Kidney epithelial cell (primary cell): ENCODE measurements around the gene FBXW7. TPM values are rescaled to one million over a fixed set of nuclear protein-coding genes. Genes with fewer than 3 reads are reported as not detected.

Experiments
- DNase-seq: peaks from one replicate; pipeline ENCODE4 v3.0.0-alpha.2; 2010; ENCODE audit warnings: low read depth
- H3K27me3 ChIP-seq: 2 replicates; pipeline ENCODE4 v1.6.0; 2011; ENCODE audit warnings: low read length; ENCODE audit not compliant: control insufficient read depth, insufficient read depth
- H3K36me3 ChIP-seq: 2 replicates; pipeline ENCODE4 v1.5.1; 2011; ENCODE audit warnings: low read length; ENCODE audit not compliant: control insufficient read depth, insufficient read depth
- H3K4me3 ChIP-seq: 2 replicates; pipeline ENCODE4 v1.5.1; 2011; ENCODE audit warnings: low read depth, mild to moderate bottlenecking, control low read depth, low read length
- CTCF ChIP-seq: IDR thresholded peaks from 2 replicates; pipeline ENCODE4 v1.5.1; 2011; ENCODE audit warnings: mild to moderate bottlenecking, moderate library complexity, low read length, control low read depth, inconsistent platforms; ENCODE audit not compliant: insufficient read depth, poor library complexity, severe bottlenecking
- total RNA-seq: library from RNA; depleted of rRNA; stranded (reverse); fragments of >200 nt; gene quantifications from 2 replicates; pipeline ENCODE4 v1.2.3, GENCODE V29; 2015

FBXW7 gene
- total RNA-seq, 1 donor from 2014 or later: 29.8 TPM

- DNase-seq: no peak
- no peak for TF ChIP-seq CTCF
- no peaks in the 10 kb centered on the region for H3K27me3 ChIP-seq
- no peak overlapping the region for H3K4me3 ChIP-seq
- no peaks in the 10 kb centered on the region for H3K36me3 ChIP-seq
Observed at GRCh38 chr4:152516156-152516555, 19.7 kb downstream of the FBXW7 start.

- TF ChIP-seq CTCF: no peak
- Histone ChIP-seq H3K27me3 (no peaks in the 10 kb centered on the region), H3K36me3 (no peaks in the 10 kb centered on the region), H3K4me3 (no peak overlapping the region)
- no peak for DNase-seq
Observed at GRCh38 chr4:152515678-152516077, 20.2 kb downstream of the FBXW7 start.

- Histone ChIP-seq H3K27me3 (no peaks in the 10 kb centered on the region), H3K4me3 (no peak overlapping the region), H3K36me3 (no peaks in the 10 kb centered on the region)
- no peak for DNase-seq
- TF ChIP-seq CTCF: no peak
Observed at GRCh38 chr4:152514356-152514755, 21.5 kb downstream of the FBXW7 start.

GRCh38 chr4:152513078-152513477 is 22.8 kb downstream of the FBXW7 start:
- TF ChIP-seq CTCF: no peak
- Histone ChIP-seq H3K36me3 (no peaks in the 10 kb centered on the region), H3K4me3 (no peak overlapping the region), H3K27me3 (no peaks in the 10 kb centered on the region)
- no peak for DNase-seq

- H3K4me3 ChIP-seq: no peak overlapping the region
- DNase-seq: no peak
- H3K27me3 ChIP-seq: no peaks in the 10 kb centered on the region
- TF ChIP-seq CTCF: no peak
- no peaks in the 10 kb centered on the region for H3K36me3 ChIP-seq
Observed at GRCh38 chr4:152512483-152512882, 23.4 kb downstream of the FBXW7 start.

GRCh38 chr4:152510349-152511147 is 25.3 kb downstream of the FBXW7 start:
- TF ChIP-seq CTCF: no peak
- no peaks in the 10 kb centered on the region for H3K36me3 ChIP-seq

More at GRCh38 chr4:152510349-152511147, 25.3 kb downstream of the FBXW7 start:
- H3K4me3 ChIP-seq: no peak overlapping the region
- DNase-seq: no peak
- H3K27me3 ChIP-seq: no peaks in the 10 kb centered on the region
